GM10248 (cell line): ENCODE results near the gene CTIF.
"Not testable (repeated sequence)": the region's sequence is repeated elsewhere in the genome, so short reads cannot be mapped to it uniquely, and the experiment has no call there.

Experiments
- CTCF ChIA-PET: fragments of 300-600 bp; sonication (Branson Sonifier 250); formaldehyde crosslinking; extraction: SDS; loops from one replicate; lab custom pipeline; 2021; ENCODE audit warnings: antibody characterized with exemption; lab: Yijun Ruan, JAX
- POLR2A ChIA-PET: fragments of 350-650 bp; sonication (Branson Sonifier 250); formaldehyde crosslinking; extraction: SDS; loops from one replicate; lab custom pipeline; 2020; ENCODE audit warnings: antibody characterized with exemption; lab: Yijun Ruan, JAX
- DNase-seq: peaks from one replicate; pipeline ENCODE4 v3.0.0; 2012; ENCODE audit errors: extremely low spot score
- TF ChIP-seq, protein P1 (sequence below): IDR thresholded peaks from 2 replicates; pipeline ENCODE4 v1.5.1; 2012; ENCODE audit warnings: mild to moderate bottlenecking, low read depth; ENCODE audit errors: extremely low read depth, missing control alignments, control extremely low read depth

CTIF gene

DNA sequence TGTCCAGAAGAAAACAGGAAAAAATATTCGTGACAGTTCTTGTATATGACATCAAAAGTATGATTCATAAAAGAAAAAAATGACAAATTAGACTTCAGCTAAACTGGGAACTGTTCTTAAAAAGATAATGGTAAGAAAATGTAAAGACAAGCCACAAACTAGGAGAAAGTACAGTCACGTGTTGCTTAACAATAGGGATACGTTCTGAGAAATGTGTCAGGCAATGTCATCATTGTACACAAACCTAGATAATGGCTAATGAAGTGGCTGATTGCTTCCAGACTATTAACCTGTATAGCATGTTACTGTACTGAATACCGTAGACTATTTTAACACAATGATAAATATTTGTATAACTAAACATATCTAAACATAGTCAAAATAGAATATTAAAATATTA lies 35.9 kb upstream of the CTIF start:
- POLR2A ChIA-PET, result no interaction called here
- TF ChIP-seq, protein P1, sequence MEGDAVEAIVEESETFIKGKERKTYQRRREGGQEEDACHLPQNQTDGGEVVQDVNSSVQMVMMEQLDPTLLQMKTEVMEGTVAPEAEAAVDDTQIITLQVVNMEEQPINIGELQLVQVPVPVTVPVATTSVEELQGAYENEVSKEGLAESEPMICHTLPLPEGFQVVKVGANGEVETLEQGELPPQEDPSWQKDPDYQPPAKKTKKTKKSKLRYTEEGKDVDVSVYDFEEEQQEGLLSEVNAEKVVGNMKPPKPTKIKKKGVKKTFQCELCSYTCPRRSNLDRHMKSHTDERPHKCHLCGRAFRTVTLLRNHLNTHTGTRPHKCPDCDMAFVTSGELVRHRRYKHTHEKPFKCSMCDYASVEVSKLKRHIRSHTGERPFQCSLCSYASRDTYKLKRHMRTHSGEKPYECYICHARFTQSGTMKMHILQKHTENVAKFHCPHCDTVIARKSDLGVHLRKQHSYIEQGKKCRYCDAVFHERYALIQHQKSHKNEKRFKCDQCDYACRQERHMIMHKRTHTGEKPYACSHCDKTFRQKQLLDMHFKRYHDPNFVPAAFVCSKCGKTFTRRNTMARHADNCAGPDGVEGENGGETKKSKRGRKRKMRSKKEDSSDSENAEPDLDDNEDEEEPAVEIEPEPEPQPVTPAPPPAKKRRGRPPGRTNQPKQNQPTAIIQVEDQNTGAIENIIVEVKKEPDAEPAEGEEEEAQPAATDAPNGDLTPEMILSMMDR, result no peak

DNA sequence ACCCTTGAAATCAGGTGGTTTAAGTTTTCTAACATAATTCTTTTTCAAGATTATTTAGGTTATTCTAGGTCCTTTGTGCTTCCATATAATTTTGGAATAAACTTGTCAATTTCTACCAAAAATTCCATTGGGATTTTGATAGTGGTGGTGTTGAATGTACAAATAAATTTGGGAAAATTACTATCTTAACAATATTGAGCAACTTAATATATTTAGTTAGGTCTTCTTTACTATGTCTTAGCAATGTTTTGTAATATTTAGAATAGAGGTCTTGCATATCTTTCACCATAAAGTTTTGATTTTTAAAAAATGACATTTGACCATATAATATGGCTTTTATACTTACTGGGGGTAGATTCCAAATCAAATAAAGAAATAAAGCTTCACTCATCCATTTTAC lies 34.0 kb upstream of the CTIF start:
- POLR2A ChIA-PET, result no interaction called here
- CTCF ChIA-PET, result interaction anchor here (1.4 kb wide), 1 partner anchor 29 kb away, joined by 4 read pairs; no protein-coding TSS in a partner anchor
- no peak for DNase-seq
- TF ChIP-seq, protein P1, result no peak

More for the DNA sequence above, 35.9 kb upstream of the CTIF start:
- no peak for DNase-seq
- CTCF ChIA-PET, result interaction anchor here (0.6 kb wide), 1 partner anchor 57 kb away, joined by 3 read pairs; no protein-coding TSS in a partner anchor

DNA sequence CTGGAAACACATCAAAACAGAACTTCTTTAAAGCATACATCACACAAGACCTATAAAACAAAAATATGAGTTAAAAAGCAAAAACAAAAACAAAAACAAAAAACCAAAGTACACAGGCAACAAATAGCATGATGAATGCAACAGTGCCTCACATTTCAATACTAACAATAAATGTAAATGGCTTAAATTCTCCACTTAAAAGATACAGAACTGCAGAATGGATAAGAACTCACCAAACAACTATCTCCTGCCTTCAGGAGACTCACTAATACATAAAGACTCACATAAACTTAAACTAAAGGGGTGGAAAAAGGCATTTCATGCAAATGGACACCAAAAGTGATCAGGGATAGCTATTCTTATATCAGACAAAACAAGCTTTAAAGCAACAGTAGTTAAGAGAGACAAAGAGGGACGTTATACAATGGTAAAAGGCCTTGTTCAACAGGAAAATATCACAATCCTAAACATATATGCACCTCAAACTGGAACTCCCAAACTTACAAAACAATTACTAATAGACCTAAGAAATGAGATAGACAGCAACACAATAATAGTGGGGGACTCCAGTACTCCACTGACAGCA lies 31.8 kb upstream of the CTIF start:
- DNase-seq, CTCF ChIA-PET, POLR2A ChIA-PET: not testable (repeated sequence)

DNA sequence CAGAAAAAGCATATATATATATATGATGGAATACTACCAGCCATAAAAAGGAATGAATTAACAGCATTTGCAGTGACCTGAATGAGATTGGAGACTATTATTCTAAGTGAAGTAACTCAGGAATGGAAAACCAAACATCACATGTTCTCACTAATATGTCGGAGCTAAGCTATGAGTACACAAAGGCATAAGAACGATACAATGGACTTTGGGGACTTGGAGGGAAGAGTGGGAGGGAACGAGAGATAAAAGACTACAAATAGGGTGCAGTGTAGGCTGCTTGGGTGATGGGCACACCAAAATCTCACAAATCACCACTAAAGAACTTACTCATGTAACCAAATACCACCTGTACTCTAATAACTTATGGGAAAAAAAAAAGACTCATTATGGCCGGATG lies 26.3 kb upstream of the CTIF start:
- DNase-seq, POLR2A ChIA-PET: not testable (repeated sequence)
- CTCF ChIA-PET, result interaction anchor here (0.9 kb wide), 1 partner anchor 47 kb away, joined by 3 read pairs; no protein-coding TSS in a partner anchor

DNA sequence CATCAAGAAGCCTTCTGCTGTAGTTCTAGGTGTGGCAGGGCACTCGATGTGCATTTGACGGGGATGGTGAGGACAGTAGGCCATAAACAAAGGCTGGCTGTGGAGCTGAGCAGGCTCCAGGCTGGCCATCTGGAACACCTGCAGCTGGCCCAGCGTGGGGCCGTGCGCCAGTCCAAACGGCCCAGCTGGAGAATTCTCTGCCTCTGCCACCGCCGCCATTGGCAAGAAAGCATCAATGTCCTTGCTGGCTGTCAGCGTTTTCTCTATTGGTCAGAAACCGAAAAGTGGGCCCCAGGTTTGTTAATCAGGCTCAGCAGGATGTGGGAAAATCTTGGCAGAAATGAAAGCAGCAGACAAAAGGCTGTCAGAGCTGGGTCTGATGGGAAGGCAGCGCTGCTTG lies 24.0 kb upstream of the CTIF start:
- ChIA-PET POLR2A (no interaction called here), CTCF (no interaction called here)
- TF ChIP-seq, protein P1, result no peak
- DNase-seq, result no peak

DNA sequence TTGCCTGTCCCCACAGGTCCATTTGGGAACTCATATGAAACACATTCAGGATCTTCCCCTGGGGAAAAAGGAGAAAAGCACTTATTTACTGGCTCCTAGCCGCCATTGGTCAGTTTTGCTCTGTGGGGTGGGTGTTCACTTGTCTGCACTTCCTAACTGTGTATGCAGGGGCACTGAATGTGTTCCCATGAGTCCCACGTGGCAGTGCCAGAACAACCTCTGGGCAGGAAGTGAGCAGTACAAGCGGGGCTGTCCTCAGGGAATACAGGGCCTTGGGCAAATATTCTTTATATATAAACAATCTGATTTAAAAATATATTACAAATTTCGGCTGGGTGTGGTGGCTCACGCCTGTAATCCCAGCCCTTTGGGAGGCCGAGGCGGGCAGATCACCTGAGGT lies 21.8 kb upstream of the CTIF start:
- ChIA-PET POLR2A (no interaction called here), CTCF (no interaction called here)
- DNase-seq, result no peak
- TF ChIP-seq, protein P1, result no peak

DNA sequence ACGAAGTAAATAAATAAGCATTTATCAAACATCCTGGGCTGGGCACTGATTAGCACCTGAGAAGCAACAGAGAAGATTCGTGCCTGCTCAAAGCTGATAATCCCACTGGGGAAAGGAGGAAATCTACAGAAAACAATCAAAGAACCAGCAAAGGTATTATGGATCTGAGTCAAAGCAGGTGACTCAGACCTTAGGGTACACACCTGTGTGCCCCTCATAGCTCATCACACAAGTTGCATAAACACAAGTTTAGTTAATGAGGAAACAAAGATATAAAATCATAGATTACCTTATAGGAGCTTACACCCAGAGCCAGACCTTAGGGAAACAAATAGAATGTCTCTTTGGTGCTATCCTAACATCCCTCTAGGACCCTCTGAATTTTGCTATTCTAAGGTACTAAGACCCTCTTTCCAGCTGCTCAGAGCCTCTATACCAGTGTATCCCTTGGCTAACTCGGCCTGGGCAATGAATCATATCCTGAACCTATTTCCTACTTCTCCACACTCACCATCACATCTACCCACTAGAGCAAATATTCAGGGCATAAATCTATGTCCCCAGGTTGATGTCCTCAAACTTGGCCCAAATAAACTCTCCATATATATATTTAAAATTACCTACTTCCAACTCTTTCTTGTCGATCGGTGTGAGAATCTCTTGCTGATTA lies 19.3 kb upstream of the CTIF start:
- POLR2A ChIA-PET, result no interaction called here
- CTCF ChIA-PET, result no interaction called here
- TF ChIP-seq, protein P1, result no peak
- DNase-seq, result no peak
